SK-N-MC (cell line): ENCODE results near the gene THADA.

Experiments
- EZH2 ChIP-seq: fragments of 200-600 bp; sonication (generic); IDR thresholded peaks from one replicate; pipeline ENCODE4 v1.6.1; 2017; ENCODE audit warnings: antibody characterized with exemption
- FOXP2 ChIP-seq: optimal IDR thresholded peaks from 2 replicates; pipeline ENCODE3; 2011; ENCODE audit warnings: mild to moderate bottlenecking, moderate library complexity; ENCODE audit not compliant: insufficient read depth; ENCODE audit errors: extremely low read length, control extremely low read depth

DNA sequence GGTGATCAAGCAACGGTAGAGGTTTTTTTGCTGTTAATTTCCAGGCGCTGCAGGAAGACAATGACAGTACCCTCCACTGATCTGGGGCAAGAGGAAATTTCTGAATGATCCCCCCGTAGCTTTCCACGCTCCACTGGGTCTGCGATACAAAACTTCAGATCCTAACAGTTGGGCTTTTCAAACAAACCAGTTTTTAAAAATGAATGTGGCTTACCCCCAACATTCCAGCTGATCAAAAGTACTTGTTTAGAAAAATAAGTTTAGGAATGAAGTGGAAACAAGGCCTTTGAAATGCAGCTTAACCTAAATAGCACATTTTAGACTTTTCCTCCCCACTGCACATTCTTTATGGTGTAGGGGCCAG lies 375.1 kb downstream of the THADA start:
- TF ChIP-seq EZH2 (no peak), FOXP2 (no peak)
